HG02938 (cell line): ENCODE measurements around the gene ATP13A4.

Experiments
- ATAC-seq: cut with Tn5 transposase; IDR thresholded peaks from one replicate; pipeline ENCODE4 v1.9.1; 2021; ENCODE audit warnings: mild to moderate bottlenecking, moderate library complexity; ENCODE audit not compliant: unreplicated experiment

ATP13A4 gene

GRCh38 chr3:193407688-193408087 is 147.0 kb downstream of the ATP13A4 start:
- no peak for ATAC-seq

DNA sequence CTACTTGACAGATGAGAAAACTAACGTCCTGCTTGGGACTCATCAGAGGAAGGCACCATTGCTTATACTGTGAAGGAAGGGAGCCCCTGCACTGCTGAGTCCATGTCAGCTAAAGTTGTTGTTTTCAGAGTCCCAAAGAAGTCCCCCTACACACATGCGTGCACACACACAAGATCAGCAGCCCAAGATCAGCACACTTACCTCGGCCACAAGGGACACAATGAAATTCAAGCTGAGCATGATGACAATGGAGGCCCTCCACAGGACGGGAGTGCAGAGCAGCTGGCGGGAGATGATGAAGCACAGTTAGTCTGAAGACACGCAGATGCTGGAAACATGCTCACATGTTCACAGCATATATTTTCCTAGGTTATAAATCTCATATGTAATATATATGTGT is 147.6 kb downstream of the ATP13A4 start:
- no peak for ATAC-seq

GRCh38 chr3:193403307-193403706 is 151.4 kb downstream of the ATP13A4 start:
- no peak for ATAC-seq

DNA sequence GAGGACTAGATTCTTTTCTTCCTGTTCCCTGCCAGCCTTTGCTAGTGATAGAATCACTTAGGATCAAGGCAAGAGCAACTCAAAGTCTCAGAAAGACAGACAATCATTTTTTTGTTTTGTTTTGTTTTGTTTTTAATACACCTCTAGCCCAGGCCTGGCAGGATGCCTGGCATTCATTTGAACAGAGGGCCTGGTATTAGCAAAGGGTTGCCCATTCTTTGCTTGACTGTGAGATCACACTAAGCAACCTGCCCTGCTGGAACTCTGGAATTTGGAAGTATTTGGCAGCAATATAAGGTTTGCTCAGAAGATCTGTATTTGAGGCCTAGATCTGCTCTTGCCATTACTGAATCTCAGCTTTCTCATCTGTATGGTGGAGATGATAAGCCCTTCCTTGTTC is 154.4 kb downstream of the ATP13A4 start:
- no peak for ATAC-seq

DNA sequence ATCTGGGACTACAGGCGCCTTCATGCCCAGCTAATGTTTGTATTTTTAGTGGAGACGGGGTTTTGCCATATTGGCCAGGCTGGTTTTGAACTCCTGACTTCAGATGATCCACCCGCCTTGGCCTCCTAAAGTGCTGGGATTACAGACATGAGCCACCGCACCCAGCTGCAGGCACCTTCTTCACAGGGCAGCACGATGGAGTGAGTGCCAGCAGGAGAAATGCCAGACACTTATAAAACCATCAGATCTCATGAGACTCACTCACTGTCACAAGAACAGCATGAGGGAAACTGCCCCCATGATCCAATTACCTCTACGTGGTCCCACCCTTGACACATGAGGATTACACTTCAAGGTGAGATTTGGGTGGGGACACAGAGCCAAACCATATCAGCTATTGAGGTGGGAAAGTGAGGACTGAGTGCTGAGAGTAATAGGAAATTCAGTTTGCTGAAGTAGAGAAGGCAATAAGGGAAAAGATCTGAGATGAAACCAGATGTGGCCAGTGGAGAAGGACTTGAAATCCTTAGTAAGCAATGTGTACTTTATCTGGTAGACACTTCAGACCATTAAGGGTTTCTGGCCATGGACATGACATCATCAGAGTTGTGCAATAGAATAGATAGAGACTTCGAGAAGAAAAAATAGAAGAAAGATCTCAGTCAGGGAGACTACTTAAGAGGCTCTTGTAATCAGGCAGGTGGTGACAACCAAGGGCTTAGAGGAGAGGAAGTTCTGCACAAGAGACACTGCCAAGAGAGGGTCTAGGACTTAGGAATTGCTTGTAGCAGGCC is 158.0 kb downstream of the ATP13A4 start:
- ATAC-seq = no peak

DNA sequence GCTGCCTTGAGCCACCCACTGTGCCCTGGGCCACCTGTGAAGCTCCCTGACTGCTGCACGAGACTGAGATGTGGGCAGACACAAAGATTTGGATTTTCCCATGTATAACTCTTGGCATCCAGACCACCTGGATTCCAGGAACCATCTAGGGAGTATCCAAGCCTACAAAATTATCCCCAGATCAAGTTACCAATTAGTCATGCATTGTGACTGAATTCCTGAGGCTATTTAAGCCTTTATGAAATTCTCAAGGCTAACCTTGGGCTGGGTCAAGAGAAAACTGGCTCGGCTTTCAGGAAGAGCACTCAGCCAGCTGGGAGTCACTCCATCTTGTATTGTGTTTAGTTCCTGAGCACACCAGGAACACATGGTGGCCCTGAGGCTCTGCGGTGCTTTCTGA is 162.8 kb downstream of the ATP13A4 start:
- no peak for ATAC-seq

DNA sequence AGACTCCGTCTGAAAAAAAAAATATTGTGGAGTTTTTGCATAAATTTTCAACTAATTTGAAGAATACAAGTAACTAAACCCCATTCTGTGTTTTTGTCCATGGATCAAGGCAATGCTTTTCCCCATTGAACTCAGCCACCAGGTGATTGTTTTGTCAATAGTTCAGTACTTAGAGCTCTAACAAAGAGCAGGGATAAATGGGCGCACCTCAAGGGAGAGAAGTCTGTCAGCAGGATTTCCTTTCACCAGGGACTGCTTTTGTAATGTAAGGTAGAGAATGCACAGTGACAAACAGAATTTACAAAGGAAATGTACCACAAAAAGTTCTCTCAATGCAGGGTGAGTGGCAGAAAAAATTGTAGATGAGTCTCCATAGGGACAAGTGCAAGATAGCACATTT is 165.4 kb downstream of the ATP13A4 start:
- ATAC-seq = no peak

GRCh38 chr3:193388361-193388760 is 166.3 kb downstream of the ATP13A4 start:
- no peak for ATAC-seq

DNA sequence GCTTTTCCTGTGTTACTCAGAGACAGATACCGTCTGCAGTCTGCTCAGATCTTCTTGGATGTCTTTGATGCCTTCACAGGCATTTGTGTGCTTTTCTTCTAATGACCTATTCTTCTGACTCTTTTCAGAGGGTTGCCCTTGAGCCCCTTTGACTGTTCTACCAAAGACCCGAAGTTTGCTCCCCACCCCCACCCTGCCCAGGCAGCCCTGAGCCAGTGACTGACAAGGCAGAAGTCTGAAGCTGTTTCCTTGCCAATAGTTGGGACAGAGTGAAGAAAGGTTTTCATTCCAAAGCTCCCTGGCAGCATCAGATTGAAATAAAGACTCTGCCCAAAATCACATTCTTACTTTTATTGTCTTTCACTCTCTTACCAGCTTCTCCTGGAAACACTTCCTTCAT is 167.1 kb downstream of the ATP13A4 start:
- no peak for ATAC-seq

- ATAC-seq = no peak
These were observed 176.0 kb downstream of the ATP13A4 start, which contains the start of gene ATP13A5 for GRCh38 chr3:193378706-193379105. TSS of gene ATP13A5 (minus strand) at chr3:193378753. CDS start at chr3:193378725, 28 bp downstream.

DNA sequence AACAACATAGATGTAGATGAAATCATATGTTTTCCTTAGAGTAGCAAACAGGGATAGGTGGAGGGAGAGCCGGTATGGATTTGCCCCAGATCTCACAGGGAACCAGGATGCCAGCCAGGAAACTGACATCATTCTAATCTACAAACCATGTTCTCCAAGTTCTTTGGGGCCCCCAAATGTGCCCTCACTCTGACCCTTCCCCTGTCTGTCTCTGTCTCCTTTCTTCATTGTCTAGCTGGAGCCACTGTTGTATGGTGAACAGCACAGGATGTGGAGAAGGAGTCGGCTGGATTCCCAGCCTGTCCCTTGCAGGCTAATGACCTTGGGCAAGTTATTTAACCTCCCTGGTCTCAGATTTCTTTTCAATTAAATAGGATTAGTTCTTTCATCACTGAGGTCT is 177.1 kb downstream of the ATP13A4 start:
- no peak for ATAC-seq

DNA sequence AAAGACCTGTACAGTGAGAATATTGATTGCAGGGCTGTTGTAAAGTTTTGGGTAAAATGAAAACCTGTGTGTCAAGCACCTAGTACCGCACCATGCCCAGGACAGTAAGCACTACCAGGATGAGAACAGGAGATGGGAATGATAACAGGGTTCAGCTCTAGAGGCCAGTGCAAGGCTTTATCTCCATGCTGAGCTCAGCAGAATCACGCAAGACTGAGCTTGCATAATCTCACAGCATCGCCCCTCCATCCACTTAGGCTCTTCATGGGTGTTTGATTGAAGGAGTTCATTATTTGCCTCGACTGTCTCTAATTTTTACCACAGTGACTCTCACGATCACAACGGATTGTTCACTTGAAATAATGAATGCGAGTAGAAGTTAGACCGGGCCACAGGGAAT is 179.1 kb downstream of the ATP13A4 start:
- ATAC-seq = no peak

DNA sequence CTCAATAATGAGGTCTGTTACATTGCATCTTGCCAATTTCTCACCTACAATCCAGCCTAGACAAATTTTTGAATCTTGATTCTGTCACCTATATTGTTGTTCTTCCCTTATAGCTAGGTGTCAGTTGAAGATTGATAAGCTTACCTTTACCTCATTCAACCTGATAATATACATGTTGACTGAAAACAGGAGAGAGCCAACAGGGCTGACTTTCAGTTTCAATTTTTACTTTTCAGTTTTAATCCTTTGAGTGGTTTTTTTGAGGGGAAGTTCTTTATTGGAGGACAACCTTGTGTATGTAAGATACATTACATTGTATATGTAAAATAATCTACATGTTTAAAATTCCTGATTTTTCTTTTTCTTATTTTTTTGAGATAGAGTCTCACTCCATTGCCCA is 181.9 kb downstream of the ATP13A4 start:
- ATAC-seq = no peak

DNA sequence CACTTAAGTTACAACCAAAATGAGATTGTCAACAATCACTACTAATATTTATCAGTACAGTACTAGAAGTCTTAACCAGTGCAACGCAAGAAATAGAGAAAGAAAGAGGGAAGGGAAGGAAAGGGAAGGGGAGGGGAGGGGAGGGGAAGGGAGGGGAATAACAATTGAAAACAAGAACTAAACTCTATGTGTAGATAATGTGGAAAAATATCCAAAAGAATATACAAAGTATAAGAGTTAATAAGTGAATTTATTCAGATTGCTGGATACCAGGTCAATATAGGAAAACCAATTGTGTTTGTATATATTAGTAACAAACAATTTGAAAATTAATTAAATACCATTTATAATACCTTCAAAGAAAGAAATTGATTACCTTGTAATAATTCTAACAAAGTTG is 186.8 kb downstream of the ATP13A4 start:
- ATAC-seq = no peak

DNA sequence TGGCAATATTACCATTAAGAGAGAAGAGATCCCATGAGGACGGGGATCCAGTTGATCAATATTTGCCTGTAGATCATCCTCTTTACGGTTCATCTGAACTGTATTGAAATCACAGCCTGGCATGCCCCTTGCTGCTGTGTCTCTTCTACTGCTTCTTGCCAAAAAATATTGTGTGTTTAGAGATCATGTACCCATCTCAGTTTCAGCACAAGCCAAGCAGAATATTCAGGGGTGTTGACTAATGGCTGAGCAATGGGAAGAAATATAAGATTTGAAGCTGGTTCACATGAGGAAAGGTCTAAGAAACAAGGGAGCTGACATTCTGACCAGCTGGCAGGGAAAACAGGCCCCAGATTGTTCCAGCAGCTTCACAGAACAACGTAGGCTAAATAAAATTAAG is 197.4 kb downstream of the ATP13A4 start:
- ATAC-seq = no peak

GRCh38 chr3:193354423-193354822 is 200.3 kb downstream of the ATP13A4 start:
- ATAC-seq = no peak
